ENCODE results near the gene AGAP1.

AGAP1 gene

GRCh38 chr2:235493775-235494715 is at the start of gene AGAP1:
Gene AGAP1, plus strand, starts transcription at chr2:235494043.
- DNase-seq (ENCODE audit: low spot score) = peak; percentile 93

DNA sequence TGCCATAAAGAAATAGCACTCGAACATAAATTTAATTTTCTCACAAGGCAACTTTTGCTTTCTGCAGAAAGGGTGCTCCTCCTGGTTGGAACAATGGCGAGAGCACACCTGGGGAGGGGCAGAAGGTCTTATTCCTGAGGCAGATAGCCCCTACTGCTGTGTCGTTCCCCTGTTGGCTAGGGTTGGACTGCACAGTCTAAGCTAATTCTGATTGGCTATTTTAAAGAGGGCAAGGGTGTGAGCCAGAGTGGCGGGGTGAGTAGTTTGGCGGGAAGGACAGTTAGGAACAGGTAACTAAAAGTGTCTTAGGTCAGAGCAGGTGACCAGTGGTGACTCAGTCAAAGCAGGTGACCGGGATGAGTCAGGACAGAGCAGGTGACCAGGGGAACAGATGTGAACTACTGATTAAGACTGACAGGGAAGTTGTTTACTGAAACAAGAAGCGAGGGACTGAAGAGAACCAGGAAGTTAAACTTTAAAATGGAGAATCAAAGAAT is 49.7 kb upstream of the AGAP1 start:
- DNase-seq (ENCODE audit: low spot score) = peak; percentile 91

GRCh38 chr2:235445116-235445515 is 48.7 kb upstream of the AGAP1 start:
- no peak for DNase-seq (ENCODE audit: low spot score)

GRCh38 chr2:235446082-235446481 is 47.8 kb upstream of the AGAP1 start:
- DNase-seq (ENCODE audit: low spot score) = no peak

DNA sequence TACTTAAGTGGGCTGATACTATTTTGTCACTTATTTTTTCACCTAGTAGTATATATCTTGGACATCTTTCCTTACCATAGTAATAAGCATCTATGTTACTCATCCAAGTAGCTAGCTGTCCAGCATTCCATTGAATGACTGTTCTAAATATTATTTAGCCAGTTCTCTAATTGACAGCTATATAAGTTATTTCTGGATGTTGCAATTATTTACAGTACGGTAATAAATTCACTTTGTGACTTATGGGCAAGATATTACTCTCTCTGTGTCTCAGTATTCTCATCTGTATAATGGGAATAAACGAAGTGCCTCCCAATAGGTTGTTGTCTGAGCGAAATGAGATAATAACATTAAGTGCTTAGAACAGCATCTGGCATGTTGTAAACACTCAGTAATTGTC is 46.6 kb upstream of the AGAP1 start:
- DNase-seq (ENCODE audit: low spot score) = peak; percentile 49

DNA sequence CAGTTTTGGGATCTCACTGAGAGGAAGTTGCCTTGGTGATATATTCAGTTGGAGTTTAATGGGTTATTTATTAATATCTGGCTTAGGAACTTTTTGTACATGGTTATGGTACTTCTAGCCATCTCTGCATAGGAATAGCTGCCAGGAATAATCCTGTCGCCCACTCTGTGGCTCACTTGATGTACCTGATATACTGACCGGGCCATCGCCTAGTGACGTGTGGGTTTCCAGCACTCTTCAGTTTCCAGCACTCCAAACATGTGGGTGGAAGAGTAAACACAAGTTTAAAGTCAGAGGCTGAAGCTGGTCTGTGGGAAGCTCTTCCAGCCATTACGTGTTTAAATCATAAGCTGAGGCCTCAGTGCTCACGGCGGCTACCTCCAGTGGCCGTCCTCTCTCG is 44.3 kb upstream of the AGAP1 start:
- DNase-seq (ENCODE audit: low spot score) = peak; percentile 45

DNA sequence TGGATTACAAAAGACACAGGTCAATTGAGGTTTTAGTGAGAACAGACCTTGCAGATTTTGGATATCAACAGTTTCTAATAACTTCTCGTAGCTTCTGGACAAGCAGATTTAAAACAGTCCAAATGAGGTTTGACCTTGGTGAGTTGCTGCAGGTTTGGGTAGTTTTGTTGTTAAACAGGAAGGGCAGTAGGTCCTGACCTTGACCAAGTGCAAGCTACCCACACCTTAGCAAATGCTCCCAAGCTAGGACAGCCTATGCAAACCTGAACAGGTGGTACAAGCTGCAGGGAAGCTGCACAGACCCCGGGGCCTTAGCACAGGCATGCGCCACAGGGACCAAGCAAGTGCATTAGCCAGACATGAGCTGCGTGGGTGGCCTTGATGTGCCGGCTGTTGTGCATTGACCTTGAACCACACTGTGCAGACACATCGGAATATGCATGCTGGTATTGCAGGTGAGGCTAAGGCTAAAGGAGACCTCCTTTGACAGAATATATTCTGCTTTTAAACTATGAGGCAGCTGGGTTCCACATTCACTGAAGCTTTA is 40.2 kb upstream of the AGAP1 start:
- DNase-seq (ENCODE audit: low spot score) = no peak

- peak; percentile 96 for DNase-seq (ENCODE audit: low spot score)
These were observed 35.0 kb upstream of the AGAP1 start for GRCh38 chr2:235458839-235459273.

DNA sequence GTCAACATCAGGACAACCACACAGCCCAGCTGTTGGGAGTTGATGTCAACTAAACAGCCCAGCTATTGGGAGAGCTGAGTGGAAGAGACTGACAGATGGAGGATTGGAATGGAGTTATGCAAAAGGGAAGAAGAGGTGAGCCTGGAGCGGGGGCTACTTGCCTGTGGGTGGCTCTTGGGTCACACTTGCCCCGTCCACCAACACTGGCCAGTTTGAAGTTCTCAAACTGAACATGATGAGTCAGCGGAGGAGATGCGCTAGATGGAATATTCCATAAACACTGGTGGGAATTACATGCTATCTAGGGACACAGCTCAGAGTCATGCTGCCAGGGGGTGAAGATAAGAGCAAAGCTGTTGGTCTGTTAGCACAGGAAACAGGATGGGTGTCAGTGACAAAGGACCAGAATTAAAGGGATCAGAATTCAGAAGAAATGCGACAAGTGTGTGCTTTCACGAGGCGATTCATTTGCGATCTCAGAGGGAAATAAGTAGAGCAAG is 33.2 kb upstream of the AGAP1 start:
- no peak for DNase-seq (ENCODE audit: low spot score)

DNA sequence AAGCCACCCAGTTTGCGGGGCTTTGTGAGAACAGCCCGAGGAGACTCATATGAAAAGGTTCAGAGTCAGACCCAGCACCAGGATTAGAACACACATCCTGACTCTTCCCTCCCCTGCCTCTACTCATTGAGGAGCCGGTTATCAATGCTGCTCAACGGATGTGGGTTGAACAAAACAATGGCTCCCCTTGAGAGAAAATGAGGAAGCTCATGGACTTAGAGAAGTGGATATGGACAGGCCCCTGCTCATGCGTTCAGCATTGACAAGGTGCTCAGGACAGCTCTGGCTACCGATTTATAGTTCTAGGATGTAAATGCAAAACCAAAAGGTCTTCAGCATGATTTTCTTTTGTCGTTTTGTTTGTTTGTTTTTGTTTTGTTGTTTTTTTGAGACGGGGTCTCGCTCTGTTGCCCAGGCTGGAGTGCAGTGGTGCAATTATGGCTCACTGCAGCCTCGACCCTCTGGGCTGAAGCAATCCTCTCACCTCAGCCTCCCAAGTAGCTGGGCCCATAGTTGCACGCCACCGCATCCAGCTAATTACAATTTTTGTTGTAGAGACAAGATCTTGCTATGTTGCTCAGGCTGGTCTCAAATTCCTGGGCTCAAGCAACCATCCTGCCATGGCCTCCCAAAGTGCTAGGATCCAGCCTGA is 32.0 kb upstream of the AGAP1 start:
- DNase-seq (ENCODE audit: low spot score) = no peak

DNA sequence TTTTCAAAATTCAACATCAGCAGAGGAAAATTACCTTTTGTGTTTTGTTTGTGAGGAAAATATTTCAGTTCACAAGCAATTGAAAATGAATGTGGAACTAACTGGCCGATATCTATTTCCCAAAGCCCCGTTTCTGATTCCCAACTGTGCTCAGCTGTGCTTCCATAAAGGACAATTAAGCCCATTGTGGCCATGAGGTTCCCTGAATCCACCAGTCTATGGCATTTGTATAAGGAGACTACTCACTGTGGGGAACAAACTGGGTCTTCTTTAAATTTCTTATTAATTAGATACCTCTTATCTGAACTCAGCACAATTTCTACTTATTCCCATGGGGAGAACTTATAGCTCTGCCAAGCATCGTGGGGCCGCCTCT is 31.4 kb upstream of the AGAP1 start:
- no peak for DNase-seq (ENCODE audit: low spot score)

GRCh38 chr2:235463893-235464292 is 29.9 kb upstream of the AGAP1 start:
- DNase-seq (ENCODE audit: low spot score) = no peak

DNA sequence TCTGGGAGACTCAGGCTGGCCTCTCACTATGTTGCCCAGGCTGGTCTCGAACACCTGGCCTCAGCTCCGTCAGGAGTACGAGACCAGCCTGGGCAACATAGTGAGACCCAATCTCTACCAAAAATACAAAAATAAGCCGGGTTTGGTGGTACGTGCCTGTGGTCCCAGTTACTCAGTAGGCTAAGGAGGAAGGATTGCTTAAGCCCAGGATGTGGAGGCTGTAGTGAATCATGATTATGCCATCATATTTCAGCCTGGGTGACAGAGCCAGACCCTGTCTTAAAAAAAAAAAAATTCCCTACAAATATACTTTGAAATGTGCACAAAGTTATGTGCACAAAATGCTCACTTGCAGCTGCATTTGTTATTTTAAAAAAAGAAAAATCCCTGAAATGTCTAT is 26.3 kb upstream of the AGAP1 start:
- DNase-seq (ENCODE audit: low spot score) = peak; percentile 74

GRCh38 chr2:235468978-235469655 is 24.7 kb upstream of the AGAP1 start:
- DNase-seq (ENCODE audit: low spot score) = peak; percentile 94

GRCh38 chr2:235471186-235471747 is 22.6 kb upstream of the AGAP1 start:
- no peak for DNase-seq (ENCODE audit: low spot score)

DNA sequence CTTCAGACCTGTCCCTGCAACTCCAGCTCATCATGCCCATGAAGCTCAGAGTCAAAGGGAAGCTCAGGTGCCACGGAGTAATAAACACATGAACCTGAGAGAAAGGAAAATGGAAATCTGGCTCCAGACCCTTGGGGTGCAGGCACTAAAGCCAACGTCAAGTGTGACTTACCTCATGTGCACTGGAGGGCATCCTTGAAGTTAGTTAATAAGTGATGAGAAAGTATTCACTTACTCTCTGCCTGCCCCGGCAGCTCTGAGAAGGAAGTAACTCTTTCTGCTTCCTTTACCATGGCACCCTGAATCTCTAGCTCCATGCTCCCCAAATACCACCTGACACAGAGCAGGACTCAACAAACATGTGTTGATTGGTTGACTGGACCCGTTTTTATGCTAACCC is 21.4 kb upstream of the AGAP1 start:
- DNase-seq (ENCODE audit: low spot score) = peak; percentile 84

GRCh38 chr2:235478609-235479008 is 15.2 kb upstream of the AGAP1 start:
- no peak for DNase-seq (ENCODE audit: low spot score)

GRCh38 chr2:235479604-235480003 is 14.2 kb upstream of the AGAP1 start:
- DNase-seq (ENCODE audit: low spot score) = no peak

- DNase-seq (ENCODE audit: low spot score) = no peak
These were observed 13.2 kb upstream of the AGAP1 start for GRCh38 chr2:235480614-235481013.

DNA sequence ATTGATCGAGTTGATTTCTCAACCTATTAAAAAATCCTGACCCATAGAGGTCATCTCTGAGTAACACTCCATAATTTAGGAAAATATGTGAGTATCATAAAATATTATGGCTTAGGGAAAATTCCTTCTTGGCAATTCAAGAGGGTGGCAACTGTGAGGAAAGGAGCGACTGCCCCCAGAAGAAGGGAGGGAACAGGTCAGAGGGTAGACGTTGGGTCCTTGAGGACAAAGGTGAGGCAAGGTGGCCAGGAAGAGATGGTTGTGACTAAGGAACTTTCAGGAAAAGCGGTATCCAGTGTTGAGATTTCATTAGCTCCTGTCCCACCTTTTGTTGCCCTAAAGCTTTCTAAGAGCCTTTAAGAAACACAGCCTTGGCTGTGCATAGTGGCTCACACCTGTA is 10.5 kb upstream of the AGAP1 start:
- DNase-seq (ENCODE audit: low spot score) = no peak

GRCh38 chr2:235485362-235485761 is 8.5 kb upstream of the AGAP1 start:
- DNase-seq (ENCODE audit: low spot score) = no peak

- DNase-seq (ENCODE audit: low spot score) = no peak
These were observed 7.1 kb upstream of the AGAP1 start for GRCh38 chr2:235486729-235487128.

Measured in kidney tubule cell (primary cell).